ENCODE results near the gene NMRK2. TPM values are rescaled to one million over a fixed set of nuclear protein-coding genes. Genes with fewer than 3 reads are reported as not detected.

NMRK2 gene
- polyA plus RNA-seq, 3 donors, result not detected

DNA sequence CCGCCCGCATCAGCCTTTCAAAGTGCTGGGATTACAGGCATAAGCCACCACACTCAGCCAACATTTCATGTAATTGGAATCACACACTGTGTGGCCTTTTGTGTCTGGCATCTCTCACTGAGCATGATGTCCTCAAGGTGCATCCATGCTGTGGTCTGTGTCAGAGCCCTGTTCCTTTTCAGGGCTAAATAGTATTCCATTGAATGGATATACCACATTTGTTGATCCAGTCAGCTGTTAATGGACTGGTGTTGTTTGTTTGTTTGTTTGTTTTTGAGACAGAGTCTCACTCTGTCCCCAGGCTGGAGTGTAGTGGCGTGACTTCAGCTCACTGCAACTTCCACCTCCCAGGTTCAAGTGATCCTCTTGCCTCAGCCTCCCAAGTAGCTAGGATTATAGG lies 34.4 kb upstream of the NMRK2 start:
- TF ChIP-seq, protein P1, sequence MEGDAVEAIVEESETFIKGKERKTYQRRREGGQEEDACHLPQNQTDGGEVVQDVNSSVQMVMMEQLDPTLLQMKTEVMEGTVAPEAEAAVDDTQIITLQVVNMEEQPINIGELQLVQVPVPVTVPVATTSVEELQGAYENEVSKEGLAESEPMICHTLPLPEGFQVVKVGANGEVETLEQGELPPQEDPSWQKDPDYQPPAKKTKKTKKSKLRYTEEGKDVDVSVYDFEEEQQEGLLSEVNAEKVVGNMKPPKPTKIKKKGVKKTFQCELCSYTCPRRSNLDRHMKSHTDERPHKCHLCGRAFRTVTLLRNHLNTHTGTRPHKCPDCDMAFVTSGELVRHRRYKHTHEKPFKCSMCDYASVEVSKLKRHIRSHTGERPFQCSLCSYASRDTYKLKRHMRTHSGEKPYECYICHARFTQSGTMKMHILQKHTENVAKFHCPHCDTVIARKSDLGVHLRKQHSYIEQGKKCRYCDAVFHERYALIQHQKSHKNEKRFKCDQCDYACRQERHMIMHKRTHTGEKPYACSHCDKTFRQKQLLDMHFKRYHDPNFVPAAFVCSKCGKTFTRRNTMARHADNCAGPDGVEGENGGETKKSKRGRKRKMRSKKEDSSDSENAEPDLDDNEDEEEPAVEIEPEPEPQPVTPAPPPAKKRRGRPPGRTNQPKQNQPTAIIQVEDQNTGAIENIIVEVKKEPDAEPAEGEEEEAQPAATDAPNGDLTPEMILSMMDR (IDR thresholded peaks at IDR 0.05), result no peak
- no peak for DNase-seq
- no peak overlapping the region for H3K4me3 Mint-ChIP-seq
- Histone ChIP-seq H3K4me2 (replicated peaks; ENCODE audit: extremely low read depth, low read length, poor library complexity, severe bottlenecking) (no peak overlapping the region), H3K4me1 (ENCODE audit: control insufficient read depth in 1 of 2, insufficient read depth in 2 of 2, low read length in 2 of 2) (no peaks in the 10 kb centered on the region), H3K9me3 (replicated peaks in 1 of 2; ENCODE audit: control insufficient read depth in 1 of 2, insufficient read depth in 1 of 2, low read length in 2 of 2) (peaks cover 0 to 7% of the 10 kb centered on the region in 2 donors), H3K36me3 (replicated peaks in 1 of 2; ENCODE audit: control insufficient read depth in 1 of 2, insufficient read depth in 2 of 2, low read length in 2 of 2) (no peaks in the 10 kb centered on the region), H3K4me3 (replicated peaks in 1 of 3; ENCODE audit: low read depth in 2 of 3, low read length in 3 of 3) (no peak overlapping the region), H3K79me2 (ENCODE audit: insufficient read depth, low read length) (no peaks in the 10 kb centered on the region), H3K9ac (ENCODE audit: insufficient read depth, low read length, poor library complexity, severe bottlenecking) (no peak overlapping the region), H2AFZ (ENCODE audit: insufficient read depth, low read depth, low read length, poor library complexity, severe bottlenecking) (no peak overlapping the region), H3K27ac (ENCODE audit: low read depth in 1 of 2, low read length in 2 of 2) (no peak overlapping the region), H4K20me1 (ENCODE audit: insufficient read depth, low read length) (no peaks in the 10 kb centered on the region), H3K27me3 (ENCODE audit: control insufficient read depth in 2 of 2, insufficient read depth in 2 of 2, low read length in 2 of 2) (no peaks in the 10 kb centered on the region)
- no peaks in the 10 kb centered on the region for H3K4me1 Mint-ChIP-seq
- 100% methylated on average over 2 of the region's 3 CpGs for WGBS (ENCODE audit: insufficient coverage)
- H3K36me3 Mint-ChIP-seq, result no peaks in the 10 kb centered on the region
- intact Hi-C loops (cut with micrococcal nuclease), result no loop called here
- peaks cover 2 to 12% (median 5%) of the 10 kb centered on the region in 3 donors for H3K27me3 Mint-ChIP-seq (ENCODE audit: low read depth in 3 of 3)
- H3K27ac Mint-ChIP-seq, result no peak overlapping the region
- H3K9me3 Mint-ChIP-seq, result peaks cover 0 to 11% (median 7%) of the 10 kb centered on the region in 7 donors

DNA sequence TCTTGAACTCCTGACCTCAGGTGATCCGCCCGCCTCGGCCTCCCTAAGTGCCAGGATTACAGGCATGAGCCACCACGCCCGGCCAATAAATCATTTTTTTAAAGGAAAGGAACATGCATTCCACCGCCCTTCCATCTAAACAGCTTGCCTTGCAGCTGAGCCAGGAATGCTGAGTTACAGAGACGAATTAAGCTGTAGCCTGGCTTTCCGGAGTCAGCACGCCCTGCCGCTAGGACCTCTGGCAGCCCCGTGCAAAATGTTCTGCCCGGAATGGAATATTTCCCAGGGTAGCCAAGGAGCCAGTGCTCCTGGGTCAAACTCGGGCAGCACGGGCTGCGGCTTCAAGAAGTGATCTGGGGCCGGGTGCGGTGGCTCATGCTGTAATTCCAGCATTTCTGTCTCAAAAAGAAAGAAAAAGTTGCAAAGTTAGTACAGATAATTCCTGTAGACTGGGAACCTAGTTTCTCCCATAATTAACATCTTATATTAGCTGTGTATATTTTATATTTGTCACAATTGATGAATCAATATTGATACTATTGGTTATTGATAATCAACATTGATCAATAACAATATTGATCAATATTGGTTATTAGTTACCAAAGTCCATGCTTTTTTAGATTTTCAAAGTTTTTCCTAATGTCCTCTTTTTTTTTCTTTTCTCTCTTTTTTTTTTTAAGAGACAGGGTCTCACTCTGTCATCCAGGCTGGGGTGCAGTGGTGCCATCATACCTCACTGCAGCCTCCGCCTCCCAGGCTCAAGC lies 33.2 kb upstream of the NMRK2 start:
- H3K4me1 ChIP-seq (ENCODE audit: control insufficient read depth in 1 of 2, insufficient read depth in 2 of 2, low read length in 2 of 2), result no peaks in the 10 kb centered on the region
- no peaks in the 10 kb centered on the region for H3K36me3 Mint-ChIP-seq
- no peak overlapping the region for H2AFZ ChIP-seq (ENCODE audit: insufficient read depth, low read depth, low read length, poor library complexity, severe bottlenecking)
- H3K27ac Mint-ChIP-seq, result no peak overlapping the region
- H3K27me3 ChIP-seq (ENCODE audit: control insufficient read depth in 2 of 2, insufficient read depth in 2 of 2, low read length in 2 of 2), result no peaks in the 10 kb centered on the region
- WGBS (ENCODE audit: insufficient coverage), result 90% methylated on average over 17 of the region's 18 CpGs
- no peaks in the 10 kb centered on the region for H4K20me1 ChIP-seq (ENCODE audit: insufficient read depth, low read length)
- H3K9me3 ChIP-seq (replicated peaks in 1 of 2; ENCODE audit: control insufficient read depth in 1 of 2, insufficient read depth in 1 of 2, low read length in 2 of 2), result peaks cover 0 to 7% of the 10 kb centered on the region in 2 donors
- no peak overlapping the region for H3K4me3 ChIP-seq (replicated peaks in 1 of 3; ENCODE audit: low read depth in 2 of 3, low read length in 3 of 3)
- H3K9me3 Mint-ChIP-seq, result peaks cover 0 to 11% (median 7%) of the 10 kb centered on the region in 7 donors
- H3K9ac ChIP-seq (ENCODE audit: insufficient read depth, low read length, poor library complexity, severe bottlenecking), result no peak overlapping the region
- TF ChIP-seq, protein P1 (IDR thresholded peaks at IDR 0.05), result no peak
- H3K4me2 ChIP-seq (replicated peaks; ENCODE audit: extremely low read depth, low read length, poor library complexity, severe bottlenecking), result no peak overlapping the region
- H3K36me3 ChIP-seq (replicated peaks in 1 of 2; ENCODE audit: control insufficient read depth in 1 of 2, insufficient read depth in 2 of 2, low read length in 2 of 2), result no peaks in the 10 kb centered on the region
- H3K27me3 Mint-ChIP-seq (ENCODE audit: low read depth in 3 of 3), result peaks cover 5 to 8% (median 6%) of the 10 kb centered on the region in 3 donors
- intact Hi-C loops (cut with micrococcal nuclease), result no loop called here
- H3K27ac ChIP-seq (ENCODE audit: low read depth in 1 of 2, low read length in 2 of 2), result no peak overlapping the region
- no peak for DNase-seq
- H3K4me3 Mint-ChIP-seq, result no peak overlapping the region
- no peaks in the 10 kb centered on the region for H3K4me1 Mint-ChIP-seq
- H3K79me2 ChIP-seq (ENCODE audit: insufficient read depth, low read length), result no peaks in the 10 kb centered on the region
